Ascending aorta (tissue), 2 donors: ENCODE measurements around the gene ARSJ. TPM values are rescaled to one million over a fixed set of nuclear protein-coding genes. Genes with fewer than 3 reads are reported as not detected.

Source experiments
- DNase-seq, 2 donors: peaks; one replicate each; pipeline ENCODE4 v3.0.0-alpha.2; 2019; ENCODE audit warnings: low spot score in 2 of 2
- H3K27ac ChIP-seq, 2 donors: fragments of 200-600 bp; sonication (generic); one replicate each; pipeline ENCODE4 v1.5.1; 2016 to 2017; ENCODE audit warnings: mild to moderate bottlenecking in 1 of 2
- H3K27me3 ChIP-seq: fragments of 200-600 bp; sonication (generic); one replicate; pipeline ENCODE4 v1.5.1; 2017
- H3K36me3 ChIP-seq, 2 donors: fragments of 200-600 bp; sonication (generic); one replicate each; pipeline ENCODE4 v1.5.1; 2016
- H3K4me1 ChIP-seq, 2 donors: fragments of 200-600 bp; sonication (generic); one replicate each; pipeline ENCODE4 v1.5.1; 2016 to 2017; ENCODE audit warnings: mild to moderate bottlenecking in 1 of 2
- H3K4me3 ChIP-seq, 2 donors: fragments of 200-600 bp; sonication (generic); one replicate each; pipeline ENCODE4 v1.5.1; 2016 to 2017; ENCODE audit warnings: mild to moderate bottlenecking in 1 of 2
- H3K9me3 ChIP-seq, 2 donors: fragments of 200-600 bp; sonication (generic); one replicate each; pipeline ENCODE4 v1.5.1; 2016
- intact Hi-C: fragments of 100-400 bp; cut with DNase I; formaldehyde crosslinking; loops from one replicate; pipeline ENCODE4 v1.15.1; 2023
- total RNA-seq: library from RNA; depleted of rRNA; stranded (reverse); fragments of >200 nt; gene quantifications from one replicate; pipeline ENCODE4 v1.1.0, GENCODE V29; 2016
- TF ChIP-seq, protein P1 (sequence below), 3 experiments: fragments of 200-600 bp in 2 of 3; fragments of 450-650 bp in 1 of 3; sonication (generic) in 2 of 3; IDR thresholded peaks; one replicate each; pipeline ENCODE4 v1.5.1; 2016 to 2019; ENCODE audit warnings: antibody characterized with exemption in 3 of 3, mild to moderate bottlenecking in 1 of 3, moderate library complexity in 1 of 3

The ARSJ gene
- total RNA-seq, 1 donor from 2014 or later: 14.6 TPM

DNA sequence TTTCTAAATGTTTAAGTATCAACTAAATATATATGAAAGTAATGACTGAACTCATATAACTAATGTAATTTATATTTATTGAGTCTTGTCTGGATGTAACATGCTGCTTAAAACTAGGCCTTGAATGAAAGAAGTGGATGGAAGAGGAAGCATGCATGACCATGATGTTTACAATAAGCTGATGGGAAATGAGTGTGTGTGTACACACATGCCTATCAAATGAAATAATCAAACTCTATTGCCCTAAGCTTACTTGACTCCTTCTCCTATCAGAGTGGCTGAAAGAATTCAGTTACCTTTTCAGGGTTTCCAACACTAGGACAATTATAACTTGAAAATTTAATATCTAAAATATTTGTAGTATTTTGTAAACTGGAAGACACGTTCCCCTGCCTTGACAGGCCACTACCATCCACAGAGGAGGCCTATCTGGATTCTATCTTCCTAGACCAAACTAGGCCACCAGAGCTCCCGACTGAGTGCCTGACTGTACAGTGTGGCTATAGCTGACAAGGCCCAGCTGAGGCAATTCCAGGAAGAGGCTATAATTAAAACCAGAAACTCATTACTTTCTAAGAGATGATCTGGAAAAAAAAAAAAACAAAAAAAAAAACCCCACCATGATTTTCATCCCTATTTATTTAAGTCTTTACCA is 7.6 kb downstream of the ARSJ start:
- intact Hi-C loops: loop anchor here (10.0 kb wide), 1 partner anchor 287 kb away; no protein-coding TSS in a partner anchor
- DNase-seq: no peak
- Histone ChIP-seq H3K27me3 (no peaks in the 10 kb centered on the region), H3K4me1 (peaks cover 0 to 18% of the 10 kb centered on the region in 2 donors), H3K27ac (no peak overlapping the region), H3K4me3 (no peak overlapping the region), H3K9me3 (peaks cover 0 to 5% of the 10 kb centered on the region in 2 donors), H3K36me3 (no peaks in the 10 kb centered on the region)
- TF ChIP-seq, protein P1, sequence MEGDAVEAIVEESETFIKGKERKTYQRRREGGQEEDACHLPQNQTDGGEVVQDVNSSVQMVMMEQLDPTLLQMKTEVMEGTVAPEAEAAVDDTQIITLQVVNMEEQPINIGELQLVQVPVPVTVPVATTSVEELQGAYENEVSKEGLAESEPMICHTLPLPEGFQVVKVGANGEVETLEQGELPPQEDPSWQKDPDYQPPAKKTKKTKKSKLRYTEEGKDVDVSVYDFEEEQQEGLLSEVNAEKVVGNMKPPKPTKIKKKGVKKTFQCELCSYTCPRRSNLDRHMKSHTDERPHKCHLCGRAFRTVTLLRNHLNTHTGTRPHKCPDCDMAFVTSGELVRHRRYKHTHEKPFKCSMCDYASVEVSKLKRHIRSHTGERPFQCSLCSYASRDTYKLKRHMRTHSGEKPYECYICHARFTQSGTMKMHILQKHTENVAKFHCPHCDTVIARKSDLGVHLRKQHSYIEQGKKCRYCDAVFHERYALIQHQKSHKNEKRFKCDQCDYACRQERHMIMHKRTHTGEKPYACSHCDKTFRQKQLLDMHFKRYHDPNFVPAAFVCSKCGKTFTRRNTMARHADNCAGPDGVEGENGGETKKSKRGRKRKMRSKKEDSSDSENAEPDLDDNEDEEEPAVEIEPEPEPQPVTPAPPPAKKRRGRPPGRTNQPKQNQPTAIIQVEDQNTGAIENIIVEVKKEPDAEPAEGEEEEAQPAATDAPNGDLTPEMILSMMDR (IDR thresholded peaks at IDR 0.05): no peak

DNA sequence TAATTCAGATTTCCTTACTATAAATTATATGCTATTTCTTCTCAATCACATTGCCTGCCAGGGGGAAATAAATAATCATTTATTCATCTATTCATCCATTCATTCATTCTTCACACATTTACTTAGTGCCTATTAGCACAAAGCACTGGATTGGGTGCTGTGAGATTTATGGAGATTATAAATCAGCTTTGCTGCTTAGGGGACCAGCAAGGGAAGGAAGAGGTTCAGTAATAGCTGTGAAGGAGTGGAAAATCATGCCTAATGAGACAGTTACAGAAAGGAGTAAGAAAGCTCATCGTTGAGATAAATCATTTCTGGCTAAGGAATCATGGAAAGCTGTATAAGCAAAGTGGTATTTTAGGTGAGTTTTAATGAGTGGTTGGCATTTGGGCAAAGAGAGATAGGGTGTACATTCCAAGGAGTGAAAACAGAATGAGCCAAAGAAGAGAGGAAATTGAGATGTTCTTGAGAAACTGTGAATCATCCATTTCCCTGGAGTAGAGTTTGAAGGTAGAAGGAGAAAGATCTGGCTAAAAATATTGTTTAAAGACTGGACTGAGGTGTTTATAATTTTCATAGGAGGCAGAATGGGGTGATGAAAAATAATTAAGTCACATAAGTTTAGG is 9.6 kb downstream of the ARSJ start:
- peak overlapping the region; percentile 44 to 64 for H3K27ac ChIP-seq
- TF ChIP-seq, protein P1 (IDR thresholded peaks at IDR 0.05): no peak
- H3K27me3 ChIP-seq: no peaks in the 10 kb centered on the region
- no peak for DNase-seq
- peaks cover 0 to 5% of the 10 kb centered on the region in 2 donors for H3K9me3 ChIP-seq
- intact Hi-C loops: loop anchor here (5.0 to 10.0 kb wide), 2 partner anchors 285 to 573 kb away; no protein-coding TSS in a partner anchor
- H3K4me3 ChIP-seq: no peak overlapping the region
- H3K4me1 ChIP-seq: peaks cover 0 to 20% of the 10 kb centered on the region in 2 donors
- H3K36me3 ChIP-seq: no peaks in the 10 kb centered on the region

DNA sequence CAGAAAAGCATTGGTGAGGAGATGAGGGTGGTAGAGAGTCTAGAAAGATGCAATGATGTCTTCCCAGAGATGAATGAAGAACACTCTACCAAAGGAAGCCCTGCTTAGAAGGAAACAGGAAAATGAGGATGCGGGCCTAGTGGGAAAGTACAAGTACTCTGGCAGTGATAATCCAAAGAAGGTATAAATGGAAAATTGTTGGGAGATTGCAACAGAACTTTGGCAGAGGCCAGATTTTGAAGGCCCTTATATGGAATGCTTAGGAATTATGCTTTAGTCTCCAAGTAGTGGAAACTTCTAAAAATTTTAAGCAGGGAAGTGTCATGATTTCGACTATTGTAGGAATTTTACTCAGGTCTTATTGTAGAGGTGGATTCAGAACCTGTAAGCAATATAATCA is 11.0 kb downstream of the ARSJ start:
- Histone ChIP-seq H3K36me3 (no peaks in the 10 kb centered on the region), H3K27me3 (no peaks in the 10 kb centered on the region), H3K4me3 (no peak overlapping the region), H3K9me3 (no peaks in the 10 kb centered on the region), H3K4me1 (peaks cover 0 to 20% of the 10 kb centered on the region in 2 donors), H3K27ac (peak overlapping the region; percentile 44 to 63)
- intact Hi-C loops: loop anchor here (5.0 kb wide), 1 partner anchor 571 kb away; no protein-coding TSS in a partner anchor
- TF ChIP-seq, protein P1 (IDR thresholded peaks at IDR 0.05): no peak
- peak in 1 of 2 donors; percentile 67 for DNase-seq

DNA sequence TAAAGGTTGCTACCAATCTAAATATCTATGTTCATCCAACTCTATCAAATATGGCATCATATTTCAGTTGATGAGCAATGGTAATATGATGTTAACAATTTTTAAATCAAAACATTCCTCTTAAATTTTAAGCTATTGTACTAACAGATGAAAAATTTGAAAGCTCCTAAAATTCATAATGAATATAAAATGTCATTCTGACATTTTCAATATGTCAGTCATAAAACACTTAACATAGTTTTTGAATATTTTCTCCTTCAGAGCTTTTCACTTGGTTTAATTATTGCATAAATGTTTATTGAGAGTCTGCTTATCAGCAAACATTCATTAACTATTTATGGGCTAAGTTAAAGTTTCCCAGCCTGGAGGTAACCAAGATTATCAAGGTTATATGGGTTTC is 11.8 kb downstream of the ARSJ start:
- peaks cover 0 to 20% of the 10 kb centered on the region in 2 donors for H3K4me1 ChIP-seq
- H3K9me3 ChIP-seq: no peaks in the 10 kb centered on the region
- DNase-seq: no peak
- TF ChIP-seq, protein P1 (IDR thresholded peaks at IDR 0.05): no peak
- intact Hi-C loops: loop anchor here (5.0 kb wide), 1 partner anchor 570 kb away; no protein-coding TSS in a partner anchor
- H3K4me3 ChIP-seq: no peak overlapping the region
- no peaks in the 10 kb centered on the region for H3K36me3 ChIP-seq
- peak overlapping the region in 1 of 2 donors; percentile 46 for H3K27ac ChIP-seq
- H3K27me3 ChIP-seq: no peaks in the 10 kb centered on the region

DNA sequence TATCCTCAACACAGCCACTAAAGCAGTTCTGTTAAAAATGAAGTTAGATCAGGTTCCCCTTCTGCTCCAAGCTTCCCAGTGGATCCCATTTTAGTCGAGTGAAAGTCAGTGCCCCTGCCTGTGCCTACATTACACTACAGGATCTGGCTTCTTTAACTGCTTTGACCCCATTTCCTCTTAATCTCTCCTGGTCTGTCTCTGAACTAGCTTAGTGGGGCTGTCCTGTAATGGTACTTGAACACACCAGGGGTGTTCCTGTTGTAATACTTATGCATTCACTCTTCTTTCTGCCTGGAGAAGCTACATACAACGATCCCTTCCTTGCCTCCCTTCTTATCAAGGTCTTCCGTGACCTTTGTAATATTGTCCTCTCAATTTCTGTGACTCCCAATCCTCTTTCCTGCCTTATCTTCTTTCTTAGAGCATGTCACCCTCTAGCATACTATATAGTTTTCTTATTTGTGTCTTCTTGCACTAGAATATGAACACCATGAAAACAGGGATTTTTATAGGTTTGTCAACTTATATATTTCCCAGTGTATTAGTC is 16.7 kb downstream of the ARSJ start:
- Histone ChIP-seq H3K36me3 (no peaks in the 10 kb centered on the region), H3K27ac (peak overlapping the region; percentile 61 to 77), H3K9me3 (no peaks in the 10 kb centered on the region), H3K4me1 (peaks cover 0 to 24% of the 10 kb centered on the region in 2 donors), H3K4me3 (no peak overlapping the region), H3K27me3 (no peaks in the 10 kb centered on the region)
- TF ChIP-seq, protein P1 (IDR thresholded peaks at IDR 0.05): no peak
- intact Hi-C loops: no loop called here
- no peak for DNase-seq
